Liver (tissue), 9 donors: ENCODE data around the gene PDXK. TPM values are rescaled to one million over a fixed set of nuclear protein-coding genes. Genes with fewer than 3 reads are reported as not detected.

ENCODE experiments used
- DNase-seq: peaks from one replicate; pipeline ENCODE4 v3.0.0-alpha.2; 2017; ENCODE audit warnings: low spot score
- H3K27ac ChIP-seq, 2 donors: one replicate each; pipeline ENCODE4 v1.7.0; 2013; ENCODE audit warnings: inconsistent platforms in 2 of 2, low read length in 2 of 2, control low read depth in 1 of 2, low read depth in 1 of 2, mild to moderate bottlenecking in 1 of 2
- H3K27me3 ChIP-seq, 4 donors: one replicate each; pipeline versions ENCODE4 v1.6.1 to v1.7.0; 2013; ENCODE audit warnings: low read length in 3 of 4, inconsistent platforms in 1 of 4, mild to moderate bottlenecking in 1 of 4, moderate library complexity in 1 of 4; ENCODE audit not compliant: control insufficient read depth in 4 of 4, insufficient read depth in 4 of 4
- H3K36me3 ChIP-seq, 4 donors: one replicate each; pipeline versions ENCODE4 v1.6.1 to v1.7.0; 2013; ENCODE audit warnings: low read length in 3 of 4, mild to moderate bottlenecking in 3 of 4, low read depth in 1 of 4, moderate library complexity in 1 of 4; ENCODE audit not compliant: control insufficient read depth in 4 of 4, insufficient read depth in 3 of 4
- H3K4me1 ChIP-seq, 4 donors: one replicate each; pipeline versions ENCODE4 v1.6.1 to v1.7.0; 2013; ENCODE audit warnings: low read length in 3 of 4, mild to moderate bottlenecking in 3 of 4, moderate library complexity in 1 of 4; ENCODE audit not compliant: control insufficient read depth in 4 of 4, insufficient read depth in 4 of 4
- H3K4me3 ChIP-seq, 3 donors: one replicate each; pipeline versions ENCODE4 v1.6.1 to v1.7.0; 2013; ENCODE audit warnings: low read length in 3 of 3, control low read depth in 1 of 3, low read depth in 1 of 3, mild to moderate bottlenecking in 1 of 3
- H3K9ac ChIP-seq, 2 donors: one replicate each; pipeline ENCODE4 v1.7.0; 2013; ENCODE audit warnings: low read length in 2 of 2, mild to moderate bottlenecking in 2 of 2, moderate library complexity in 2 of 2, control low read depth in 1 of 2, low read depth in 1 of 2
- H3K9me3 ChIP-seq, 4 donors: one replicate each; pipeline versions ENCODE4 v1.6.1 to v1.7.0; 2013; ENCODE audit warnings: low read length in 3 of 4; ENCODE audit not compliant: control insufficient read depth in 4 of 4
- ATF3 ChIP-seq: IDR thresholded peaks from 2 replicates; pipeline ENCODE4 v1.6.1; 2016; ENCODE audit warnings: antibody characterized with exemption
- CTCF ChIP-seq: fragments of 150-350 bp; IDR thresholded peaks from 2 replicates; pipeline ENCODE4 v1.5.1; 2017; ENCODE audit warnings: improper control_type of control experiment, low read depth, low read length; ENCODE audit not compliant: missing input control
- EGR1 ChIP-seq, 2 donors: IDR thresholded peaks; 2 replicates each; pipeline ENCODE4 v1.6.1; 2016 to 2018; ENCODE audit warnings: antibody characterized with exemption in 2 of 2, low read depth in 2 of 2
- FOXA1 ChIP-seq: IDR thresholded peaks from 2 replicates; pipeline ENCODE4 v1.6.1; 2016; ENCODE audit warnings: antibody characterized with exemption
- GABPA ChIP-seq, 2 donors: IDR thresholded peaks in 1 of 2; conservative IDR thresholded peaks in 1 of 2; 2 replicates each; pipeline ENCODE4 v1.6.1; 2016; ENCODE audit warnings: antibody characterized with exemption in 2 of 2, mild to moderate bottlenecking in 1 of 2, moderate library complexity in 1 of 2
- JUND ChIP-seq, 2 donors: IDR thresholded peaks; 2 replicates each; pipeline ENCODE4 v1.6.1; 2016; ENCODE audit warnings: antibody characterized with exemption in 2 of 2
- MAX ChIP-seq: IDR thresholded peaks from 2 replicates; pipeline ENCODE4 v1.6.1; 2016; ENCODE audit warnings: antibody characterized with exemption
- NR2F2 ChIP-seq: IDR thresholded peaks from 2 replicates; pipeline ENCODE4 v1.6.1; 2016; ENCODE audit warnings: antibody characterized with exemption
- RAD21 ChIP-seq, 2 donors: IDR thresholded peaks; 2 replicates each; pipeline ENCODE4 v1.6.1; 2016; ENCODE audit warnings: antibody characterized with exemption in 2 of 2, mild to moderate bottlenecking in 2 of 2
- REST ChIP-seq: IDR thresholded peaks from 2 replicates; pipeline ENCODE4 v1.6.1; 2016; ENCODE audit warnings: antibody characterized with exemption, mild to moderate bottlenecking
- TAF1 ChIP-seq: conservative IDR thresholded peaks from 2 replicates; pipeline ENCODE4 v1.6.1; 2016; ENCODE audit warnings: antibody characterized with exemption, mild to moderate bottlenecking
- YY1 ChIP-seq: IDR thresholded peaks from 2 replicates; pipeline ENCODE4 v1.6.1; 2016; ENCODE audit warnings: antibody characterized with exemption, mild to moderate bottlenecking
- WGBS: extraction: QIAGEN DNeasy Blood & Tissue Kit; methylation state at CpG from one replicate; pipeline ENCODE4 v1.1.7; 2013; 5-methylcytosine and 5-hydroxymethylcytosine counted together
- polyA plus RNA-seq, 2 donors: library from polyadenylated mRNA; stranded (reverse) in 1 of 2; unstranded in 1 of 2; fragments of 200-250 nt in 1 of 2; fragments of >200 nt in 1 of 2; fragmentation: Nextera tagmentation in 1 of 2; extraction: Ambion mirVana in 1 of 2; gene quantifications; one replicate each; pipeline versions ENCODE4 v1.2.1 to v1.2.3, GENCODE V29; 2013 to 2015
- total RNA-seq, 2 donors: library from RNA; depleted of rRNA; stranded (reverse); fragments of >200 nt; gene quantifications; one replicate each; pipeline ENCODE4 v1.2.3, GENCODE V29; 2014
- donor health status: healthy.
- donor health status: healthy.
- donor health status: healthy.
- donor health status: healthy.
- donor health status: healthy.

PDXK gene
- total and polyA plus RNA-seq, 4 donors: 20.5 to 104 (median 34.9) TPM

- peaks cover 22 to 58% (median 43%) of the 10 kb centered on the region in 4 donors for H3K4me1 ChIP-seq
- H3K27me3 ChIP-seq: no peaks in the 10 kb centered on the region
- no peaks in the 10 kb centered on the region for H3K9me3 ChIP-seq
- H3K27ac ChIP-seq: no peak overlapping the region
- no peak for DNase-seq
- TF ChIP-seq FOXA1: no peak
- no peak for TF ChIP-seq MAX
- no peak for TF ChIP-seq NR2F2
- no peak overlapping the region for H3K4me3 ChIP-seq
- peaks cover 0 to 4% (median 0%) of the 10 kb centered on the region in 4 donors for H3K36me3 ChIP-seq
- 71% methylated on average over 12 of the region's 12 CpGs for WGBS
- no peak overlapping the region for H3K9ac ChIP-seq
Observed at GRCh38 chr21:43723648-43724047, 4.7 kb downstream of the PDXK start.

- H3K27ac ChIP-seq: peak overlapping the region; percentile 99
- no peaks in the 10 kb centered on the region for H3K27me3 ChIP-seq
- H3K4me1 ChIP-seq: peaks cover 26 to 55% (median 41%) of the 10 kb centered on the region in 4 donors
- no peak for DNase-seq
- H3K9me3 ChIP-seq: no peaks in the 10 kb centered on the region
- H3K9ac ChIP-seq: no peak overlapping the region
- H3K4me3 ChIP-seq: no peak overlapping the region
- 55% methylated on average over 21 of the region's 21 CpGs for WGBS
- H3K36me3 ChIP-seq: peaks cover 0 to 4% (median 0%) of the 10 kb centered on the region in 4 donors
- TF ChIP-seq CTCF: no peak
- TF ChIP-seq TAF1: no peak
- TF ChIP-seq EGR1 (IDR thresholded peaks at IDR 0.05; ENCODE audit: low read depth in 2 of 2): no peak
- TF ChIP-seq ATF3: no peak
- TF ChIP-seq YY1: no peak
- no peak for TF ChIP-seq GABPA (IDR thresholded peaks at IDR 0.05 in 1 of 2, conservative IDR thresholded peaks at IDR 0.05 in 1 of 2)
- TF ChIP-seq JUND (IDR thresholded peaks at IDR 0.05): no peak
- TF ChIP-seq RAD21 (IDR thresholded peaks at IDR 0.05): no peak
- no peak for TF ChIP-seq FOXA1
- no peak for TF ChIP-seq REST
- no peak for TF ChIP-seq MAX
Observed at GRCh38 chr21:43726686-43727518, 8.0 kb downstream of the PDXK start.
